Activated CD8-positive, alpha-beta memory T cell treated with anti-CD3 and anti-CD28 coated beads, Interleukin-2, amount 50 U/mL, for 1 hour (primary cell): ENCODE measurements around the gene DES.

Source experiments
- DNase-seq: peaks from one replicate; pipeline ENCODE4 v3.0.0-alpha.2; 2020; ENCODE audit errors: extremely low read depth

DES gene

GRCh38 chr2:219453671-219454590, 35.8 kb downstream of the DES start:
- no peak for DNase-seq

GRCh38 chr2:219455581-219455980, 37.4 kb downstream of the DES start:
- DNase-seq: no peak

- no peak for DNase-seq
Measured at GRCh38 chr2:219457784-219458369, 39.7 kb downstream of the DES start.

DNA sequence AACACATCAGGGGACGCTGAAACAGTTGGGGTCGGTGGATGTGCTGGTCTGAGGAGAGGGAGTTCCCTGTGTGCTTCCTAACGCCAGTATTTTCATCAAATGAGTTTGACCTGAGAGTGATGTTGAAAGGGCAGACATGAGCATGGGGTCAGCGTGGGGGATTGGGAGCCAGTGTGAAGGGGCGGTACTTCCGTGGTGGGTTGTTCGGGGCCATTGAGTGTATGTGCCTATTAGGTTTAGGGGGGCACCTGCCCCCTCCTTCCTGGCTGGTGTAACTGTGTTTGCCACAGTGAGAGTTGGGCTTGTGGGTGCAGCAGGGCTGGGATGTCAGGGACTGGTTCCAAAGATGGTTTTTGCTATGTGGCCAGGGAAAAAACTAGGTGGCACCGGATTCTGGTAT, 40.8 kb downstream of the DES start:
- no peak for DNase-seq

DNA sequence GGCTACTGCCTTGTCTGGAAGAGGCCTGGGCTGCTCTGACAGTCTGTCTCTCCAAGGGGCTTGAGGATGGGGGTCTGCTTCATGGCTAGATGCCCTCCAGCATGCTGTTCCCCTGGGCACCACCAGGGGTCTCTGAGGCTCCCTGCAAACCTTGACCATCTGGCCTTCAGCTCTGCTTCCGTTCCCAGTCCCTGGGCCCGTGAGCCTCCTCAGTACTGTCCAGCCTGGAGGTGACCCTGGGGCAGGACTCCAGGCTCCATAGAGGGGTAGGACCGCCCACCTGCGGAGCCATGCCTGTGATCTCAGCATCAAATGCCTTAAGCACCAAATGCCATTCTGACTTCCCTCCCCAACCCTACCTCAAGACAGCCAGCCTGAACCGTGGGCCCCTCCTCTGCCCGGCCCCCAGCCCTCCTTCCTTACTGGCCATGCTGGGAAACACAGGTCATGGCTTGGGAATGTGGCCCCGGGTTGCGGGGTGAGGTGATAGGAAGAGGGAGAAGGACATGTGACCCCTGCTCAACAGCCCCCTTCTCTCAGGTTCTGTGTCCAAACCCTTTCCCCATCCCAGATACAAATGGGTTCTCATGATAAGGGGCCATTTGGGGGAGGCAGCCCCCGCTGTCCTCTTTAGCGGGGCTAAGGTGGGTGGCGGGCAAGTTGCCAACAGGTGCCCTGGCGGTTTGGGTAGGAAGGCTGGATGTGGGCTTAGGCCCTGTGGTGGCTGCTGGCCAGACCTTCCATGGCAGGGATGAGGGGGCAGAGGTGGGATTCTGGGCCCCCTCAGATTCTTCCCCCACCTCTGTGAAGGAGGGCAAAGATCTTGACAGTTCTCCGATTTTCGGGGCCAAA, 41.5 kb downstream of the DES start:
- DNase-seq: no peak

- no peak for DNase-seq
Measured at GRCh38 chr2:219460424-219460926, 42.3 kb downstream of the DES start.

DNA sequence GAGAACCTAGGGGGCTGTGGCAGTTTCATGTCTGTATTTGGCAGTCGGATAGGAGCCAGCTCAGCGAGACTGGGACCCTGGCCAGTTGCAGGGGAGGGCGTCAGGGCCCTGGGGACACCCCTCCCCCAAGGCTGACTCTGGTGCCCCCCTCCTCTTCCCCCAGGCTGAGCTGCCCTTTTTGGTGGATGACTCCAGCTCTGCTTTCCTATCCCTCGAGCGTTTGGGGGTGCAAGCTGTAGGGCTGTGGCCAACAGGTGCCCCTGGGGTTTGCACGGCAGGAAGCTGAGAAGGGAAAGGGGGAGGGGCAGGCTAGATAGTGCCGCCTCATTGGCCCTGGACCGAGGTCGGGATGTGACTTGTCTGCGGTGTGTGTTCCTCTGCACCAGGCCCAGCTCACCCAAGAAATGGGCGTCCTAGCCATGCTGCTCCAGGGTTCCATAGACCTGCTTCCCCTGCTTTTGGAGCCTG, 42.9 kb downstream of the DES start:
- DNase-seq: no peak

- no peak for DNase-seq
Measured at GRCh38 chr2:219461669-219462068, 43.5 kb downstream of the DES start.

GRCh38 chr2:219462349-219462748, 44.2 kb downstream of the DES start:
- no peak for DNase-seq

DNA sequence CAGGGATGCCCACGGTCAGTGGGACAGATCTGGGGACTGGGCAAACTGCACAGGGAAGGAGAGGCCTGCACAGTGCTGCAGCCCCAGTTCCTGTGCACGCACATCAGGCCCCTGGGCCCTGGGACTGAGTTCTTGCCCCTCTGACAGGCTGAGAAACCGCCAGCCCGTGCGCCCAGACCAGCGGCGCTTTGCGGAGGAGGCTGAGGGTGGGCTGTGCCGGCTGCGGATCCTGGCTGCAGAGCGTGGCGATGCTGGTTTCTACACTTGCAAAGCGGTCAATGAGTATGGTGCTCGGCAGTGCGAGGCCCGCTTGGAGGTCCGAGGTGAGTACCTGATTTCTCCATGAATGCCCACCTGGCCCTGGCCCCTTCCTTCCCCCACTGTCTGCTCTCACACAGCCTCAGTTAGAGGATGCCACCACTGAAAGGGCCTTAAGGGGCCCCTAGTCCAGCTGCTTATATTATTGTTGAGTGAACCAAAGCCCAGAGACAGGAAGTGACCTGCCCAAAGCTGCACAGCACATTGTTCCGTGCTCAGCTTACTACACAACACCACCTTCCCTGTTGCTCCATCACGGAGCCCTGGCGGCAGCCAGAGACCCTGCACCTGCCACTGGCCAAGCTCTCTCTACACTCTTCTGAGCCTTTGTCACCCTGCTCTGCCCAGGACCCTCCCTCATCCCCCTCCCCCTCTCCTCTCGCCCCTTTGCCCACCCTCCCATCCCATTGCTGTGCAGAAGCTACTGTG, 46.3 kb downstream of the DES start:
- DNase-seq: no peak

DNA sequence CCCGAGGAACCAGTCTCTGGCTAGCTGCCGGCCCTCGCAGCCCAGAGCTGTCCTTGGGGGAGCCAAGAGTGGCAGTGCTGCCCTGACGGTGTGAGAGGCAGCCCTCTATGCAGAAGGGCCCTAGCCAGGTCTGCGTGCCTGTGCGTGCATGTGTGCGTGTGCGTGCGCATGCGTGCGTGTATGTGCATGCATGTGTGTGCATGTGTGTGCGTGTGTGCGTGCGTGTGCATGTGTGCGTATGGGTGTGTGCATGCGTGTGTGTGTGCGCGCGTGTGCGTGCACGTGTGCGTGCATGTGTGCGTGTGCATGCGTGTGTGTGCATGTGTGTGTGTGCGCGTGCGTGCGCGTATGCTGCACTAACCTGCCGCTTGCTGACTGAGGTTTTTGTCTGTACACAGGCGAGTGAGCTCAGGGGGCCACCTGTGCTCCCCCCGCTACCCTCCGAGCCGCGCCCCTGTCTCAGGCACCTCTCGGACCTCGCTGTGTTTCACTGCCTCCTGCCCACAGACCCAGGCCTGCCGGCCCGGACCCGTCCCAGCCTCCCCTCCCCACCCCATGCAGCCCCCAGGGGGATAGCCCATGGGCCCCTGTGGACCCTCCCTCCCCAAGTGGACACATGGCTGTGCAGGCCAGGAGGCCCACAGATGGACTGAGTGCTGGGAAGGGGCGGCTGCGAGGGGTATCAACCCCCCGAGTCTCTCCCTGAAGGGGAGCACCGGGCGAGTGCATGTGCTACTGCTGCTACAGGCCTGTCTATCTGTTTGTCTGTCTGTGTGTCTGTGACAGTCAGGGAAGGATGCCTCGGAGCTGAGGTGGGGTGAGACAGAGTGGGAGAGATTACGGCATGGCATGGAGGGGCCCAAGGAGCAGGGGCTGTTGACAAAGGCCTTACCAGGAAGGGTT, 47.7 kb downstream of the DES start:
- DNase-seq: no peak

- no peak for DNase-seq
Measured at GRCh38 chr2:219466816-219467735, 48.9 kb downstream of the DES start.

DNA sequence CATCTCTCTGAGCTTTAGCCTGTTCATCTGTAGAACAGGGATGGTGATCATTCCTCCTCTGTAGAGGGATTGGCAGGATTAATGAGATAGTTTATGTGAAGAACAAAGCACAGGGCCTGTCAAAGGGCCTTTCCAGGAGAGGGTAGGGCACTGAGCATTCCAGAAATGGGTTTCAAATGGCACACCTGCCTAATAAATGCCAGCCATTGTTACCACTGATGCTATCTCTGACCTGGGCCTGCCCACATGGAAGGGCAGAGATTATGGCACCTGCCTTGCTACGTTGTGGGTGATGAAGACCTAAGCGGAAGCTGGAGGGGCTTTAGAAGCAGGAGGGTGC, 49.5 kb downstream of the DES start:
- no peak for DNase-seq

GRCh38 chr2:219468410-219469185, 50.4 kb downstream of the DES start:
- no peak for DNase-seq

DNA sequence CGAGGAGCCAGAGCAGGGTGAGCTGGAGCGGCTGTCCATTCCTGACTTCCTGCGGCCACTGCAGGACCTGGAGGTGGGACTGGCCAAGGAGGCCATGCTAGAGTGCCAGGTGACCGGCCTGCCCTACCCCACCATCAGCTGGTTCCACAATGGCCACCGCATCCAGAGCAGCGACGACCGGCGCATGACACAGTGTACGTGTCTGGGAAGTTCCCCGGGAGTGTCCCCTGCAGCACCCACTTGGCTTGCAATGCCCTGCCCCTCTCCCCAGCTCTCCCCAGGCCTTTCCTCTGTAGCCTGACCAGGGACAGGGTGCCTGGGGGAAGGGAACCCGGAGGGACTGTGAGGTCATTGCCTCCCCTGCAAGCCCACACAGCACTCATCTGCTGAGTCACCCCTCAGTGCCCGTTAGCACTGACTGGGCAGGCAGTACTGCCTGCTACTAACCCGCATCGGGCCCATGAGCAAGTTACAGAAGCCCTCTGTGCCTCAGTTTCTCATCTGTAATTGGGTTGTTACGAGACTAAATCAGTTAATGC, 51.1 kb downstream of the DES start:
- no peak for DNase-seq

- DNase-seq: no peak
Measured at GRCh38 chr2:219470429-219470828, 52.3 kb downstream of the DES start.

- no peak for DNase-seq
Measured at GRCh38 chr2:219471476-219472371, 53.5 kb downstream of the DES start.
